Measurements from ENCODE around the gene LRRC72.

DNA sequence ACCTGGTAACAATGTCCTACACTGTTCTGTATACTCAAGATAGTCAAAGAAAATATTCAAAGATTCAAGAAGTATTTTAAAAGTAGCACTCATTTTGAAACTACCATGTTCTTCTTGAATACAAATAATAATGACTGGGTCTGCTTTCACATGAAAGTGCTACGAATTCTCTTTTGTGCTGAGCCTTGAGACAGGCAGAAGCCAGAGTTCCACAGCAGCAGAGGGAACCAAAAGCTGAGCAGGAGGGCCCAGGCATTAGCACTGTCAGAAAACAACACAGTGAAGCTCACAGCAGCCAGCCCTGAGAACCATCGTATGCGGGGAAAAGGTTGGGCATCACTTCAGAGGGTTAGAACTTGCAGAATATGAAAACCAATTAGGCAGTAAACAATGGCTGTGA, 80.1 kb downstream of the LRRC72 start:
- TF ChIP-seq POLR2A (IDR thresholded peaks at IDR 0.05) = no peak
- TF ChIP-seq CTCF (IDR thresholded peaks at IDR 0.05) = no peak
